ENCODE data around the gene TRPM5.

Gene TRPM5

DNA sequence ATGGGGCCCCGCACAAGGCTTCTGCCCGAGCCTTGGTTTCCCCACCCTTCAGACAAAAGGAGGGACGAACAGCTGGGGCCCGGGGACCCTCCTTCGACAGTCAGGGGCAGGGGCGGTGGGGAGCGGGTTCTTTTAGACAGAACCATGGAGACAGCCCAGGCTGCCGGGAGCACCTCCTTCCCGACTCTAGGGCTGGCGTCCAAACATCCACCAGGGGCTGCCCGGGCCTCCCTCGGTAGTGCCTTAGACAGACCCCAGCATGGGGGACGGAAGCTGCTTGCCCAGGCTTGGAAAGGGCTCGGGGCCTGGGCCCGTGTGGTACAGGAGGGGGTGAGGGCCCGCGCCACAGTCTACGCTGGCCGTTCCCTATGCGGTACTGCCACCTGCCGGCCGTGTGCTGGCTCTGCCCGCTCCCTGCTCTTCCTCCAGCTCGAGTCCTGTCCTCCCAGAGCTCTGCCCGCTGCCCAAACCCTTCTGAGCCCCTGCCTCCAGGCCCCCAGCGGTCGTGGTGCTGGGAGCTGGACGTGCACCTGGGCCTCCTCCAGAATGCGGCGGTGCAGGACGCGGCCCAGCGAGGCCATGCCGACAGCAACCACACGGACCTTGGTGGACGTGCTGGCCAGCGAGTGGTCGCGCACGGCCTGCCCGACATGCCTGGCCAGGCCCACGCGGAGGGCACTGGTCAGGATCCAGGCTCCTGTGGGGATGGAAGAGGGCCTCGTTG is 23.6 kb downstream of the TRPM5 start:
- DNase-seq (ENCODE audit: low read depth) = peak; percentile 59

DNA sequence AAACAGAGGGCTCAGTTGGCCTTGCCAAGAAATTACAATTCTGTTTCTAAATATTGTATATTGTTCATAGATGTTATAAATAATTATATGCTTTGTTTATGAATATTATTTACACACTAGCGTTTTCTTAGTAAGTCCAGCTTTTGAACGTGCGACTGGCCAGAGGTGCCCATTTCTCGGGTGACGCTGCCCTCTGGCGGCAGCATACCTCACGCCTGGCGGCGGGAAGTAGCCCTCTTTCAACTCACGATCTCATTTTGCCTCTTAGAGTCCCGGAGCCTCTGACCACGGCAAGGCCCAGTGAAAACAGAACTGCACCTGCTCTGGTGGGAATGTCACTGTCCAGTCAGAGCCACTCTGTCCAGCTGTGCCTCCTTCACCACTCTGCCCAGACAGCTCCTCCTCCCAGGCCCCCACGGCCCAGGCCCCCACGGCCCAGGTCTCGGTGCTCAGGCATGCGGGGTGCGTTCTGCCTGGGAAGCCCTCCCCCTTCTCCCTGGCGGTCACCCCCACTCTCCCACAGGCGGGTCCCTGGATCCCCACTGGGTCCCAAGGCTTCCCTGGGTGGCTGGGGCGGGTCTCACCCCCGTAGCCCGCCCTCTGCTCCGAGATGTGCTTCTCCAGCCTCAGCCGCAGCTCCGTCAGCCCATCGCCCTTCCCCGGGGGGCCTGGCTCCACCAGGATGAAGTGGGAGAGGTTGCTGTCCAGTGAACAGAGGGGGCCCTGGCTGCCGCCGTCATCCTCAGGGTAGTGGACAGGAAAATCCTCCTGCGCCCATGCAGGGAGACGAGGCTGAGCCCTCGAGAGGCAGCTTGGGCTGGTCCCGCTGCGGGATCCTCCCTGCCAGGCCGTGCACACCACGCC is 24.4 kb downstream of the TRPM5 start:
- peak; percentile 62 for DNase-seq (ENCODE audit: low read depth)

- no peak for DNase-seq (ENCODE audit: low read depth)
Measured at GRCh38 chr11:2418693-2419360, 25.5 kb downstream of the TRPM5 start.

GRCh38 chr11:2417856-2418692 is 26.2 kb downstream of the TRPM5 start:
- DNase-seq (ENCODE audit: low read depth) = no peak

- no peak for DNase-seq (ENCODE audit: low read depth)
Measured at GRCh38 chr11:2416765-2417164, 27.5 kb downstream of the TRPM5 start.

GRCh38 chr11:2415601-2416380 is 28.5 kb downstream of the TRPM5 start:
- DNase-seq (ENCODE audit: low read depth) = no peak

DNA sequence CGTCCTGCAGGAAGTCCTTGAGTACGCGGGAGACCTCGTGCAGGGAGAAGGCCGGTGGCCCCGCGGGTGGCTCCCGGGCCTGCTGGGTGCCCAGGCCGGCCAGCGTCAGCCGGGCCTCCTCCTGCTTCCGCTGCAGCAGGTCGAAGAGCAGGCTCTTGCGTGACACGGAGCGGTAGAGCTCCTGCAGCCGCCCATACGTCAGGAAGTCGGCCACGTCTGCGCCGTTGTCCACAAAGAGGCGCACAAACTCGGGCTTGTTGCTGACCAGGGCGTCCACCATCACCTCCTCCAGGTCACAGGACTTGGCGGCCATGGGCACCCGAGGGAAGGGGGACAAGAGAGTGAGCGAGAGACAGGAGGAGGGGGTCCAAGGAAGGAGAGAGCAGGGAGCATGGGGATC is 29.1 kb downstream of the TRPM5 start:
- no peak for DNase-seq (ENCODE audit: low read depth)

GRCh38 chr11:2414616-2415015 is 29.7 kb downstream of the TRPM5 start:
- DNase-seq (ENCODE audit: low read depth) = no peak

DNA sequence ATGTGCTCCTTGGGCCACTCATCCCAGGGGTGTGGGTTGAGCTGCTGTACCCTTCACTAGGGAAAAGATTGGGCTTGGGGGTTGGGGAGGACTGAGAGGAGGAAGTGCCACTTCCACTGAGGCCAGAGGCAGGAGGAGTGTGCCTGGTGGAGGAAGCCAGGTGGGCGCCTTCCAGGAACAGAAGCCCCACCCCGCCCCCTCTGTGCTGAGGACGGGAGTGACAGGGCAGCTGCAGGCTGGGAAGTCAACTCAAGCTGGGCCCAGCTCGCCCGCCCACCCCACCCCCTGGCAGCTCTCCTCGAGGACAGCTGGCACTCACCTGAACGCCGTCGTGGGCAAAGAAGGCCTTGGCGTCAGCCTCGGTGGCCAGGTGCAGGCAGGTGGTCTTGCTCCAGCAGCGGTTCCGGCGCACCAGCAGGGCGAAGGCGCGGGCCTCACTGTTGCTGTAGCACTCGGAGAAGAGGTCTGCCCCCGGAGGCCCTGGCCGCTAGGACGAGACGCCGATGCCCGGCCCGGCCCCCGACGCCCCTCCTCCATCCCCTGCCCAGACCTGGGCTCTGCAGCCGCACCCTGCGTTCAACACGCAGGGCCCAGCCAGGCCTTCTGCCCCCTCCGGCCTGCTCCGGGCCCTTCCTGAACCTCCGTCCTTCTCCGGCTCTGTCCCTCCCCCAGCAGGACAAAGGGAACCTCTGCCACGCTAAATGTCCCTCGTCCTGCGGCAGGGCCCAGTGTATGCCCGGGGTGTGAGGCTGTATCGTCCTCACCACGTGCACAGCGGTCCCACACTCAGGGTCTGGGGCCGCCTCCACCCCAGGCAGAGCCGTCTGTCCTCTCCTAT is 30.4 kb downstream of the TRPM5 start:
- DNase-seq (ENCODE audit: low read depth) = no peak

- no peak for DNase-seq (ENCODE audit: low read depth)
Measured at GRCh38 chr11:2412323-2412722, 32.0 kb downstream of the TRPM5 start.

DNA sequence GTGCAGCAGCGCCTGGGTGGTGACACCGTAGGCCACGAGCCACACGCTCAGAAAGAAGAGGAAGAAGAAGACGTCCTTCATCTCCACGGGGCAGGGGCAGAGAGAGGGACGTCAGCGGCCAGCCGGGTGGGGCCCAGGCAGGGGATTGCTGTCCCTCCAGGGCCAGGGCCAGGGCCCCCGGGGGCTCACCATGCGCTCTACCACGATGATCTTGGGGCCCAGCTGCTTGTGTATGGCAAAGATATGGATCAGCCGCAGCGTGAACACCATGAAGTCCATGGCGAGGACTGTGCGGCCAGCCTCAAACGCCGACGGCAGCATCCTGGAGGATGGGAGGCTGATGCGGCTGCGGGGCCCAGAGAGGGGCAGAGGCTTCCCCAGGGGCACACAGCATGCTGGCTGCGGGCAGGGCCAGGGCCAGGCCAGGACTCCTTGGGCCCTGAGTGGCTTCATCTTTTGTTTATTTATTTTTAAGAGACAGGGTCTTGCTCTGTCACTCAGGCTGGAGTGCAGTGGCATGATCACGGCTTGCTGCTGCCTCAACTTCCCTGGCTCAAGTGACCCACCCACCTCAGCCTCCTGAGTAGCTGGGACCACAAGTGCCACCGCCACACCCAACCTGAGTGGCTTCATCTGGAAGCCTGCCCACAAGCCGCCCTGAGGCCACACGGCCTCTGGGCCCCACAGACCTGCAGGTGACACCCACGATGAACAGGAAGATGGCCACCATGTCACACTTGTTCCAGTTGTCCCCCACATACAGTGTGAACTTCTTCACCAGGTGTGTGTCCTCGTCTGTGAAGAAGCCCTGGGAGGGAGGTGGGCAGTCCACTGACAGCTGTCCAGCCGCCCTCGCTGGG is 32.6 kb downstream of the TRPM5 start:
- no peak for DNase-seq (ENCODE audit: low read depth)

- DNase-seq (ENCODE audit: low read depth) = no peak
Measured at GRCh38 chr11:2410616-2411015, 33.7 kb downstream of the TRPM5 start.

DNA sequence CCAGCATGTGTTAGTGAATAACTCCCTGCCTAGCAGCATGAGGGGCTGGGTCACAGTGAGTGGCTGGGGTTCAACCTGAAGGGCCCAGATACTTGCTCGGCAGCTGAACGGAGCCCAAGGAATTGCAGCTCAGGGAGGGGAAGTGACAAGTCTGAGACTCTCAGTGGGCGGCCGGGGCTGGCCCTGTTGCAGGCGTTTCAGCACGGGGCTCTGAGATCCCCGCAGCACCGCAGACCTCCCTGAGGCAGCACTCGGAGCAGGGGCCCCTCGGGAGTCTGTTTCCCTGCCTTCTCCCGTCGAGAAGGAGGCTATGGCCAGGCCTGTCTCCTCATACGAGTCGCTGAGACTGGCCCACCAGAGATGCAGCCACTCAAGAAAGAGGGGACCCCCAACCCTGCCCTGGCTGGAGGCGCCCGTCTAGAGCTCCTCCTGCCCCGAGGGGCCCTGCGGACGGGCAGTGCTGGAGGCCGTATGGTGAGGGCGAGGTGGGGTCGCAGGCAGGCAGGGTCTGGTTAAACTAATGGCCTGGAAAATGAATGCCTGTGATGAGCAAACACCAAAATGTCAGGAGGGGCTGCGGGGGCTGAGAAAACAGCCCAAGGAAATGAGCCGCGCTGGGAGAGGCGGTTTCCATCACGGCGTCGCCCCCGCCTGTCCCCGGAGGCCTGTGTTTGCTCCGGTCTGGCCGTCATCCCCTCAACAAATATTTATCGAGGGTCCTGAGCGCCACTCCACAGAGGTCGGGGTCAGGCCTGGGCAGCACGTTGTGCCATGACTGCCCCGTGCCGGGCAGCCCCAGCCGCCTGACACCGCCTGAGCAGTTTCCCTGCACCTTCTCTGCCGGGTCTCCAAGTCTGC is 34.5 kb downstream of the TRPM5 start:
- DNase-seq (ENCODE audit: low read depth) = no peak

DNA sequence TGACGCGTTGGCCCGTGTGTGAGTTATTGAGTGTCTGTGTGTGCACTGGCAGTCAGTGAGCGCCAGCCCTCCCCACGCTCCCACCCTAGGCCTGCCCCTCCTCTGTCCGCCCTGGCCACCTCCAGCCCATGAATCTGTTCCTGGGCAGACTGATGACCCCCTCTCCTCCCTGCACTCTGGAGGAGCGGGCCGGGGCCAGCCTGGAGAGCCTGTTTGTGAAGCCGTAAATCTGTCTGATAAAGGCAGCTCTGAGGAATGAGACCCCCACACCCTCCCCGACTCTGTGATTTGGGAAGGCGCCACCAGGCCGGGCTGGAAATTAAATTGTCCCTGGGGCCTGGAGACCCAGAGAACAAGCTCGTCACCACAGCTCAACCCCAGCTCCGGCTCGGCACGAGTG is 35.2 kb downstream of the TRPM5 start:
- no peak for DNase-seq (ENCODE audit: low read depth)

DNA sequence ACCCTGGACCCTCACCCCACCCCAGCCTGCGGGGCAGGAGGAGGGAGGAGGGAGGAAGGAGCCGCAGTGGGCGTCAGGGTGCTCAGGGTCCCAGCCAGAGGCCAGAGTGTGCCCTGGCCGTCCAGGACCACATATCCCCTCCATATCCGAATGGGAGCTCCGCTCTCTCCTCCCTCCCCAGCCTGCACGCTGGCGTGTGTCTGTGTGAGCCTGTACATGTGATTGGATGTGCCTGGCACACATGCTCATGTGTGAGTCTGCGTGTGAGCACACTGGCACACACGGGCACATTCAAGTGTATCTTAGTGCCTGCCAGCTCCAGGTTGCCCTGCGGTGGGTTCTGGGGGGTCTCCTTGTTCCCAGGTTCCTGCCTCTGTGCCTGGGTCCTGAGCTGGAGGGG is 35.6 kb downstream of the TRPM5 start:
- DNase-seq (ENCODE audit: low read depth) = no peak

GRCh38 chr11:2406878-2407410 is 37.4 kb downstream of the TRPM5 start:
- DNase-seq (ENCODE audit: low read depth) = no peak

DNA sequence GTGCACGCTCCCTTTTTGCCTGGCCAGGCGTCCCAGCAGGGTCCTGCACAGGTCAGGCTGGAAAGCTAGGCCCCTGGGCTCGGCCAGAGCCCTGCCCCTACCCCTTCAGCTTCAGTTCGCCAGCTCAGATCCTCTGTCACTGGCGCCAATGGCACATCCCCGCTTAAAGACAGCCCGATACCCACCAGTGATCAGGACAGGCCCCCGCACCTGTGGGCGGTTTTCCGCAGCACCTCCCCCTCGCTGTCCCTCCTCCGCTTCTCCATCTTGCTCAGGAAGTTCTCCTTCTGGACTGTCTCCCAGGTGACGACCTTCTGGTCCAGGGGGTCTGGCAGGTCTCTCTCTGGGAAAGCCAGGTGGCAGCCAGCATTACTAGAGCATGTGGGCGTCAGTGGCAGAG is 37.9 kb downstream of the TRPM5 start:
- DNase-seq (ENCODE audit: low read depth) = no peak

GRCh38 chr11:2404735-2405196 is 39.5 kb downstream of the TRPM5 start:
- no peak for DNase-seq (ENCODE audit: low read depth)
